ENCODE measurements around the gene OCRL.

Gene OCRL

GRCh38 chrX:129540068-129540653, at the start of gene OCRL:
Gene OCRL (plus strand): TSS chrX:129540259. CDS start chrX:129540440, 181 bp downstream.
- peak; percentile 65 for DNase-seq

- no peak for DNase-seq
Measured at GRCh38 chrX:129490330-129490729, 49.7 kb upstream of the OCRL start.

- DNase-seq: no peak
Measured at GRCh38 chrX:129493643-129494042, 46.4 kb upstream of the OCRL start.

GRCh38 chrX:129494887-129495286, 45.2 kb upstream of the OCRL start:
- no peak for DNase-seq

GRCh38 chrX:129495900-129496299, 44.2 kb upstream of the OCRL start:
- DNase-seq: no peak

GRCh38 chrX:129496625-129497024, 43.4 kb upstream of the OCRL start:
- no peak for DNase-seq

- no peak for DNase-seq
Measured at GRCh38 chrX:129497146-129497843, 42.8 kb upstream of the OCRL start.

- no peak for DNase-seq
Measured at GRCh38 chrX:129510331-129510730, 29.7 kb upstream of the OCRL start.

- no peak for DNase-seq
Measured at GRCh38 chrX:129511689-129512088, 28.4 kb upstream of the OCRL start.

- DNase-seq: no peak
Measured at GRCh38 chrX:129512409-129512808, 27.6 kb upstream of the OCRL start.

GRCh38 chrX:129516402-129516801, 23.7 kb upstream of the OCRL start:
- DNase-seq: no peak

- no peak for DNase-seq
Measured at GRCh38 chrX:129520151-129520550, 19.9 kb upstream of the OCRL start.

GRCh38 chrX:129522184-129523078, 17.6 kb upstream of the OCRL start:
- DNase-seq: no peak

GRCh38 chrX:129523079-129523911, 16.8 kb upstream of the OCRL start, which contains the start of gene SMARCA1:
Gene SMARCA1 (minus strand): TSS chrX:129523490. CDS start chrX:129523370, 120 bp downstream.
- DNase-seq: no peak

- no peak for DNase-seq
Measured at GRCh38 chrX:129524250-129524850, 15.7 kb upstream of the OCRL start.

GRCh38 chrX:129525162-129525561, 14.9 kb upstream of the OCRL start:
- DNase-seq: no peak

- no peak for DNase-seq
Measured at GRCh38 chrX:129525896-129526295, 14.2 kb upstream of the OCRL start.

- DNase-seq: no peak
Measured at GRCh38 chrX:129529685-129530281, 10.3 kb upstream of the OCRL start.

GRCh38 chrX:129530410-129530809, 9.6 kb upstream of the OCRL start:
- DNase-seq: no peak

GRCh38 chrX:129531132-129531531, 8.9 kb upstream of the OCRL start:
- DNase-seq: no peak

GRCh38 chrX:129534816-129535578, 5.1 kb upstream of the OCRL start:
- no peak for DNase-seq
